Amniotic stem cell (primary cell): ENCODE data around the gene KANK4.
"Not testable (repeated sequence)": the region's sequence is repeated elsewhere in the genome, so short reads cannot be mapped to it uniquely, and the experiment has no call there.

Experiments
- DNase-seq: peaks from one replicate; lab custom pipeline; 2025; lab: John Stamatoyannopoulos, UW

Gene KANK4

GRCh38 chr1:62271948-62272728 lies 47.1 kb downstream of the KANK4 start:
- DNase-seq, result no peak

GRCh38 chr1:62271134-62271533 lies 48.1 kb downstream of the KANK4 start:
- DNase-seq, result no peak

GRCh38 chr1:62269851-62270495 lies 49.3 kb downstream of the KANK4 start:
- no peak for DNase-seq

- DNase-seq, result no peak
Measured at GRCh38 chr1:62269439-62269838, 49.8 kb downstream of the KANK4 start.

GRCh38 chr1:62268315-62268714 lies 50.9 kb downstream of the KANK4 start:
- no peak for DNase-seq

- no peak for DNase-seq
Measured at GRCh38 chr1:62265956-62266935, 53.0 kb downstream of the KANK4 start.

GRCh38 chr1:62263814-62264353 lies 55.4 kb downstream of the KANK4 start:
- no peak for DNase-seq

- DNase-seq, result no peak
Measured at GRCh38 chr1:62263006-62263813, 56.0 kb downstream of the KANK4 start.

GRCh38 chr1:62260688-62261087 lies 58.5 kb downstream of the KANK4 start:
- no peak for DNase-seq

- no peak for DNase-seq
Measured at GRCh38 chr1:62259551-62259950, 59.7 kb downstream of the KANK4 start.

- no peak for DNase-seq
Measured at GRCh38 chr1:62250126-62250726, 69.0 kb downstream of the KANK4 start.

- DNase-seq, result no peak
Measured at GRCh38 chr1:62247391-62248168, 71.7 kb downstream of the KANK4 start.

- no peak for DNase-seq
Measured at GRCh38 chr1:62245201-62245600, 74.0 kb downstream of the KANK4 start.

GRCh38 chr1:62244380-62244779 lies 74.9 kb downstream of the KANK4 start:
- DNase-seq, result not testable (repeated sequence)

GRCh38 chr1:62241371-62242131 lies 77.7 kb downstream of the KANK4 start:
- no peak for DNase-seq

- DNase-seq, result no peak
Measured at GRCh38 chr1:62240651-62241370, 78.4 kb downstream of the KANK4 start.

GRCh38 chr1:62239652-62240403 lies 79.4 kb downstream of the KANK4 start:
- DNase-seq, result not testable (repeated sequence)

- DNase-seq, result no peak
Measured at GRCh38 chr1:62238507-62238906, 80.7 kb downstream of the KANK4 start.
